IPS-20b (cell line): ENCODE measurements around the gene STARD13.
A peak's percentile ranks its signal among the peaks of the same experiment; 100 is the strongest.

Source experiments
- H3K27ac ChIP-seq: one replicate; pipeline ENCODE4 v1.5.1; 2013; ENCODE audit warnings: low read length
- H3K27me3 ChIP-seq: 2 replicates; pipeline ENCODE4 v1.6.1; 2013; ENCODE audit warnings: mild to moderate bottlenecking, low read length, inconsistent platforms; ENCODE audit not compliant: insufficient read depth
- H3K36me3 ChIP-seq: 2 replicates; pipeline ENCODE4 v1.6.1; 2013; ENCODE audit warnings: low read depth, mild to moderate bottlenecking, inconsistent platforms, low read length, moderate library complexity; ENCODE audit not compliant: insufficient read depth
- H3K4me1 ChIP-seq: 2 replicates; pipeline ENCODE4 v1.6.1; 2013; ENCODE audit warnings: mild to moderate bottlenecking, control low read depth, inconsistent platforms, low read length, moderate library complexity; ENCODE audit not compliant: insufficient read depth
- H3K4me3 ChIP-seq: 2 replicates; pipeline ENCODE4 v1.5.1; 2013; ENCODE audit warnings: mild to moderate bottlenecking, low read length, inconsistent platforms
- H3K9ac ChIP-seq: 2 replicates; pipeline ENCODE4 v1.6.1; 2013; ENCODE audit warnings: low read depth, mild to moderate bottlenecking, inconsistent platforms, low read length, moderate library complexity
- H3K9me3 ChIP-seq: 2 replicates; pipeline ENCODE4 v1.6.1; 2013; ENCODE audit warnings: mild to moderate bottlenecking, low read depth, low read length, inconsistent platforms; ENCODE audit not compliant: insufficient read depth

STARD13 gene

GRCh38 chr13:33092073-33092987, 193.2 kb downstream of the STARD13 start:
- H3K27ac ChIP-seq: no peak overlapping the region
- no peak overlapping the region for H3K9ac ChIP-seq
- peak overlapping the region; percentile 23; the same call in 1 of the 2 replicates for H3K4me3 ChIP-seq
- H3K9me3 ChIP-seq: no peaks in the 10 kb centered on the region
- no peaks in the 10 kb centered on the region for H3K27me3 ChIP-seq
- no peaks in the 10 kb centered on the region for H3K36me3 ChIP-seq
- H3K4me1 ChIP-seq: peaks cover 13% of the 10 kb centered on the region

- Histone ChIP-seq H3K9ac (no peak overlapping the region), H3K9me3 (no peaks in the 10 kb centered on the region), H3K27ac (no peak overlapping the region), H3K36me3 (no peaks in the 10 kb centered on the region), H3K4me1 (peaks cover 13% of the 10 kb centered on the region), H3K27me3 (no peaks in the 10 kb centered on the region), H3K4me3 (no peak overlapping the region)
Observed at GRCh38 chr13:33091415-33091774, 194.2 kb downstream of the STARD13 start.

GRCh38 chr13:33090755-33091414, 194.7 kb downstream of the STARD13 start:
- H3K27me3 ChIP-seq: no peaks in the 10 kb centered on the region
- H3K27ac ChIP-seq: no peak overlapping the region
- H3K4me1 ChIP-seq: peaks cover 13% of the 10 kb centered on the region
- no peak overlapping the region for H3K9ac ChIP-seq
- H3K4me3 ChIP-seq: no peak overlapping the region
- no peaks in the 10 kb centered on the region for H3K9me3 ChIP-seq
- H3K36me3 ChIP-seq: no peaks in the 10 kb centered on the region

GRCh38 chr13:33089311-33089710, 196.2 kb downstream of the STARD13 start:
- Histone ChIP-seq H3K27me3 (no peaks in the 10 kb centered on the region), H3K36me3 (no peaks in the 10 kb centered on the region), H3K4me1 (peaks cover 13% of the 10 kb centered on the region)

GRCh38 chr13:33087790-33088189, 197.8 kb downstream of the STARD13 start:
- Histone ChIP-seq H3K27me3 (no peaks in the 10 kb centered on the region), H3K9ac (no peak overlapping the region), H3K4me1 (peaks cover 12% of the 10 kb centered on the region), H3K27ac (no peak overlapping the region), H3K9me3 (no peaks in the 10 kb centered on the region), H3K36me3 (no peaks in the 10 kb centered on the region), H3K4me3 (no peak overlapping the region)

More at GRCh38 chr13:33089311-33089710, 196.2 kb downstream of the STARD13 start:
- no peak overlapping the region for H3K9ac ChIP-seq
- H3K9me3 ChIP-seq: no peaks in the 10 kb centered on the region
- H3K4me3 ChIP-seq: no peak overlapping the region
- H3K27ac ChIP-seq: no peak overlapping the region

GRCh38 chr13:33087091-33087490, 198.5 kb downstream of the STARD13 start:
- Histone ChIP-seq H3K9me3 (no peaks in the 10 kb centered on the region), H3K27ac (no peak overlapping the region), H3K36me3 (no peaks in the 10 kb centered on the region), H3K4me3 (no peak overlapping the region), H3K4me1 (peaks cover 5% of the 10 kb centered on the region), H3K9ac (no peak overlapping the region), H3K27me3 (no peaks in the 10 kb centered on the region)

GRCh38 chr13:33083054-33083453, 202.5 kb downstream of the STARD13 start:
- H3K4me3 ChIP-seq: no peak overlapping the region
- H3K27me3 ChIP-seq: no peaks in the 10 kb centered on the region
- H3K4me1 ChIP-seq: no peaks in the 10 kb centered on the region
- no peak overlapping the region for H3K27ac ChIP-seq
- H3K9ac ChIP-seq: no peak overlapping the region
- H3K36me3 ChIP-seq: no peaks in the 10 kb centered on the region
- H3K9me3 ChIP-seq: no peaks in the 10 kb centered on the region

- H3K4me1 ChIP-seq: no peaks in the 10 kb centered on the region
- H3K27me3 ChIP-seq: no peaks in the 10 kb centered on the region
- no peaks in the 10 kb centered on the region for H3K36me3 ChIP-seq
- no peak overlapping the region for H3K9ac ChIP-seq
- H3K27ac ChIP-seq: no peak overlapping the region
- H3K4me3 ChIP-seq: no peak overlapping the region
- no peaks in the 10 kb centered on the region for H3K9me3 ChIP-seq
Observed at GRCh38 chr13:33081666-33082065, 203.9 kb downstream of the STARD13 start.

GRCh38 chr13:33080972-33081590, 204.5 kb downstream of the STARD13 start:
- no peak overlapping the region for H3K4me3 ChIP-seq
- H3K4me1 ChIP-seq: no peaks in the 10 kb centered on the region

GRCh38 chr13:33079960-33080359, 205.6 kb downstream of the STARD13 start:
- H3K4me3 ChIP-seq: no peak overlapping the region
- H3K9ac ChIP-seq: no peak overlapping the region
- H3K36me3 ChIP-seq: no peaks in the 10 kb centered on the region
- H3K4me1 ChIP-seq: no peaks in the 10 kb centered on the region
- H3K27ac ChIP-seq: no peak overlapping the region
- no peaks in the 10 kb centered on the region for H3K9me3 ChIP-seq
- H3K27me3 ChIP-seq: no peaks in the 10 kb centered on the region

More at GRCh38 chr13:33080972-33081590, 204.5 kb downstream of the STARD13 start:
- Histone ChIP-seq H3K27me3 (no peaks in the 10 kb centered on the region), H3K9me3 (no peaks in the 10 kb centered on the region), H3K27ac (no peak overlapping the region), H3K36me3 (no peaks in the 10 kb centered on the region), H3K9ac (no peak overlapping the region)

GRCh38 chr13:33078263-33078662, 207.3 kb downstream of the STARD13 start:
- Histone ChIP-seq H3K9ac (no peak overlapping the region), H3K27ac (no peak overlapping the region), H3K36me3 (no peaks in the 10 kb centered on the region), H3K4me3 (no peak overlapping the region), H3K27me3 (no peaks in the 10 kb centered on the region), H3K4me1 (no peaks in the 10 kb centered on the region), H3K9me3 (no peaks in the 10 kb centered on the region)
